ENCODE measurements around the gene CACNA1C.

DNA sequence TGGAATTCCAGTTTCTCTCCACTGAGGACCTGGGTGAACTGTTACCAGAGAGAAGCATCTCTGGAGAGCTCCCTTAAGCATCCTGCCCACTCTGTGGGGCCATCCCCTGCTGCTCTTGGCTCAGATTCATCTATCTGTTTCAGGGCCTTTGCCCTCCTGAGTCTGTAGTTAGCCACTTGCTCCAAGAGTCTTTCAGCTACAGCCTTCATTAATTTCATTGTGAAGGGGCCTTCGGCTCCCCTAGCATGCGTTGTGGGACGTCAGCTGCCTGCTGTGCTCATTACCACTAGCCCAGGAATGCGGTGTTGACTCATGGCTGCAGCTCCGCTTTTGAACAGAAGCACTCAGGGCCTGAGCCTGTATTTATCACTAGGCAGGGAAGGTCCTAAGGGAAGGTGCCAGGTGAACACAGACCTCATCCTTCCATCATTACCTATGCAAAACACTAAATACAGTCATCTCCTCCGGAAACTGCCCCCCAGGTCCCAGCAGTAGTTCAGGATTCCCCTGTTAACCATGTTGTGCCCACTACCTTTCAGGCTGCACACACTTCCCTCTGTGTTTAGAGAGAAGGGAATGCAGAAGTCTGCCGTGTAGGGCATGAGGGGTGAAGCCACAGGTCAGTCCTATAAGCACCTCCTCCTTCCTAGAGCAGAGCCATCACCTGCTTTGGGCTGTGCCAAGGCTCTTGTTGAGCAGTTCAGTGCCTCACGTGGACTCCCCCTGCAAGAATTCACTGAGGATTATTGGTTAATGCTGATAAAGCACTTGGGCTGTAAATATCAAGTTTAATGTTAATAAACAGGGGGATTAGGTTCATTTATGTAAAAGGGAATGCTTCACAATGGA, 191.4 kb downstream of the CACNA1C start:
- TF ChIP-seq, protein P1, sequence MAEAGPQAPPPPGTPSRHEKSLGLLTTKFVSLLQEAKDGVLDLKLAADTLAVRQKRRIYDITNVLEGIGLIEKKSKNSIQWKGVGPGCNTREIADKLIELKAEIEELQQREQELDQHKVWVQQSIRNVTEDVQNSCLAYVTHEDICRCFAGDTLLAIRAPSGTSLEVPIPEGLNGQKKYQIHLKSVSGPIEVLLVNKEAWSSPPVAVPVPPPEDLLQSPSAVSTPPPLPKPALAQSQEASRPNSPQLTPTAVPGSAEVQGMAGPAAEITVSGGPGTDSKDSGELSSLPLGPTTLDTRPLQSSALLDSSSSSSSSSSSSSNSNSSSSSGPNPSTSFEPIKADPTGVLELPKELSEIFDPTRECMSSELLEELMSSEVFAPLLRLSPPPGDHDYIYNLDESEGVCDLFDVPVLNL (IDR thresholded peaks at IDR 0.05; ENCODE audit: low read depth, low read length): no peak
- no peak for TF ChIP-seq BHLHE40 (IDR thresholded peaks at IDR 0.05; ENCODE audit: borderline replicate concordance in 1 of 2, low read depth in 2 of 2, low read length in 1 of 2)
- no peak for TF ChIP-seq POLR2A (IDR thresholded peaks at IDR 0.05; ENCODE audit: low read depth, low read length)

Measured in GM12878 (cell line).